ENCODE data around the gene TRIM31.

The TRIM31 gene

GRCh38 chr6:30061858-30062458 lies 50.9 kb downstream of the TRIM31 start:
- no peak for DNase-seq
- intact Hi-C loops (cut with DNase I): loop anchor here (5.0 to 10.0 kb wide), 2 partner anchors 153 to 265 kb away; partner anchors contain the start of genes TRIM26 and TRIM39

- intact Hi-C loops (cut with DNase I): loop anchor here (5.0 to 10.0 kb wide), 2 partner anchors 154 to 266 kb away; partner anchors contain the start of genes TRIM26 and TRIM39
These were observed 51.6 kb downstream of the TRIM31 start, which contains the start of gene POLR1H for GRCh38 chr6:30061092-30061857. TSS of gene POLR1H (plus strand) at chr6:30061265. CDS start at chr6:30061525, 260 bp downstream.

GRCh38 chr6:30060606-30061091 lies 52.2 kb downstream of the TRIM31 start:
- intact Hi-C loops (cut with DNase I): loop anchor here (5.0 to 10.0 kb wide), 2 partner anchors 154 to 267 kb away; partner anchors contain the start of genes TRIM26 and TRIM39
- peak in 5 of 10 donors; percentile 25 to 85 (median 75) for DNase-seq

More at GRCh38 chr6:30061092-30061857, 51.6 kb downstream of the TRIM31 start, which contains the start of gene POLR1H:
- peak; percentile 88 to 99 (median 92) for DNase-seq

GRCh38 chr6:30055513-30055912 lies 57.4 kb downstream of the TRIM31 start:
- no peak for DNase-seq
- intact Hi-C loops (cut with DNase I): no loop called here

GRCh38 chr6:30053682-30054081 lies 59.2 kb downstream of the TRIM31 start:
- intact Hi-C loops (cut with DNase I): no loop called here
- DNase-seq: no peak

All from posterior cingulate gyrus (tissue), 11 donors.